Body of pancreas (tissue), 4 donors: ENCODE measurements around the gene UBASH3A.

ENCODE experiments used
- CTCF ChIP-seq, 7 experiments: fragments of 450-650 bp in 4 of 7; fragments of 200-600 bp in 3 of 7; sonication (generic) in 3 of 7; IDR thresholded peaks; one replicate each; pipeline ENCODE4 v1.5.1; 2016 to 2019; ENCODE audit warnings: antibody characterized with exemption in 7 of 7
- POLR2A ChIP-seq, 3 donors: fragments of 450-650 bp; IDR thresholded peaks; one replicate each; pipeline ENCODE4 v1.6.1; 2016; ENCODE audit warnings: antibody characterized with exemption in 3 of 3, mild to moderate bottlenecking in 2 of 3

DNA sequence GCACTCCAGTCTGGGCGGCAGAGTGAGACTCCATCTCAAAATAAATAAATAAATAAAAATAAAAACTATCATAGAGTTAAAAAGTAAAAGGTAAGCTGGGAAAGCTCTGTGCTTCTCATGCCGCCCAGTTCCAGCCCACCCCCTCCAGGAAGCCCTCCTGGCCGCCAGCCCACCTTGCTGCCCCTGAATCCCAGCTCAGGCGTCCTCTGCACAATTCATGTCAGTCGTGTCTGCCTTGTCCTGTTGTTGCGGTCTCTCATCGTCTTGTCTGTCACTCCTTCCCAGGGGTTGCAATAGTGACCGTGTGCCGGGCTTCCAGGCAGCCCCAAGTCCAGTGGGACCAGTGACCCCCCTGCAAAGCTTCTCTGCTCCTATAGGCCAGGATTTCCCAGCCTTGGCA lies 48.2 kb downstream of the UBASH3A start:
- TF ChIP-seq CTCF (IDR thresholded peaks at IDR 0.05) (no peak), POLR2A (IDR thresholded peaks at IDR 0.05) (no peak)
